GM23248 (cell line): ENCODE results near the gene UGT8. TPM values are rescaled to one million over a fixed set of nuclear protein-coding genes. Genes with fewer than 3 reads are reported as not detected.
"Not testable (repeated sequence)": the region's sequence is repeated elsewhere in the genome, so short reads cannot be mapped to it uniquely, and the experiment has no call there.

Experiments
- DNase-seq: peaks from one replicate; pipeline ENCODE4 v3.0.0-alpha.2; 2015
- H2AFZ ChIP-seq: fragments of 200-600 bp; sonication (generic); 2 replicates; pipeline ENCODE4 v1.6.1; 2016; ENCODE audit warnings: antibody characterized with exemption
- H3F3A ChIP-seq: fragments of 200-600 bp; sonication (generic); 2 replicates; pipeline ENCODE4 v1.6.1; 2016; ENCODE audit warnings: mild to moderate bottlenecking, antibody characterized with exemption, mixed run types; ENCODE audit not compliant: insufficient read depth
- H3K27ac ChIP-seq: fragments of 200-600 bp; sonication (generic); 2 replicates; pipeline ENCODE4 v1.5.1; 2016; ENCODE audit warnings: mild to moderate bottlenecking
- H3K27me3 ChIP-seq: fragments of 200-600 bp; sonication (generic); replicated peaks from 2 replicates; pipeline ENCODE4 v1.6.1; 2016; ENCODE audit warnings: mild to moderate bottlenecking; ENCODE audit not compliant: insufficient read depth
- H3K36me3 ChIP-seq: fragments of 200-600 bp; sonication (generic); 2 replicates; pipeline ENCODE4 v1.6.1; 2016; ENCODE audit warnings: low read depth, mild to moderate bottlenecking
- H3K4me1 ChIP-seq: fragments of 200-600 bp; sonication (generic); 2 replicates; pipeline ENCODE4 v1.6.1; 2016; ENCODE audit warnings: mild to moderate bottlenecking; ENCODE audit not compliant: insufficient read depth
- H3K4me2 ChIP-seq: fragments of 200-600 bp; sonication (generic); one replicate; pipeline ENCODE4 v1.6.1; 2016; ENCODE audit warnings: mild to moderate bottlenecking; ENCODE audit not compliant: unreplicated experiment
- H3K4me3 ChIP-seq: fragments of 200-600 bp; sonication (generic); 2 replicates; pipeline ENCODE4 v1.5.1; 2016; ENCODE audit warnings: mild to moderate bottlenecking
- H3K79me2 ChIP-seq: fragments of 200-600 bp; sonication (generic); 2 replicates; pipeline ENCODE4 v1.6.1; 2016; ENCODE audit warnings: mild to moderate bottlenecking; ENCODE audit not compliant: insufficient read depth
- H3K9ac ChIP-seq: fragments of 200-600 bp; sonication (generic); 2 replicates; pipeline ENCODE4 v1.6.1; 2016; ENCODE audit warnings: mild to moderate bottlenecking
- H3K9me2 ChIP-seq: fragments of 200-600 bp; sonication (generic); 2 replicates; pipeline ENCODE4 v1.6.1; 2016; ENCODE audit warnings: mixed run types, mild to moderate bottlenecking, moderate library complexity; ENCODE audit not compliant: insufficient read depth
- H3K9me3 ChIP-seq: fragments of 200-600 bp; sonication (generic); one replicate; pipeline ENCODE4 v1.6.1; 2017; ENCODE audit warnings: low read depth
- H4K20me1 ChIP-seq: fragments of 200-600 bp; sonication (generic); 2 replicates; pipeline ENCODE4 v1.6.0; 2016; ENCODE audit not compliant: insufficient read depth
- EZH2 ChIP-seq: fragments of 200-600 bp; sonication (generic); IDR thresholded peaks from 2 replicates; pipeline ENCODE4 v1.6.1; 2018; ENCODE audit warnings: antibody characterized with exemption, mild to moderate bottlenecking; ENCODE audit not compliant: insufficient read depth, poor library complexity, severe bottlenecking
- EZH2phosphoT487 ChIP-seq: fragments of 200-600 bp; sonication (generic); IDR thresholded peaks from 2 replicates; pipeline ENCODE4 v1.6.1; 2018; ENCODE audit warnings: antibody characterized with exemption, moderate library complexity, mild to moderate bottlenecking, low read depth; ENCODE audit not compliant: insufficient read depth
- WGBS, 2 experiments: methylation state at CpG; one replicate each; pipeline ENCODE4 v1.1.6; 2015 to 2017; ENCODE audit warnings: low lambda C conversion rate in 2 of 2, low coverage in 1 of 2; ENCODE audit errors: missing lambda C conversion rate in 2 of 2; 5-methylcytosine and 5-hydroxymethylcytosine counted together
- in situ Hi-C: fragments of 300-500 bp; cut with MboI; formaldehyde crosslinking; loops from 2 replicates; pipeline ENCODE4 v1.15.0; 2020
- polyA plus RNA-seq: library from polyadenylated mRNA; unstranded; fragments of >200 nt; fragmentation: Nextera tagmentation; extraction: Ambion mirVana; gene quantifications from 2 replicates; pipeline ENCODE4 v1.2.1, GENCODE V29; 2016
- total RNA-seq: library from RNA; depleted of rRNA; stranded (reverse); fragments of >200 nt; shearing (Covaris generic); gene quantifications from 2 replicates; pipeline ENCODE4 v1.2.3, GENCODE V29; 2014

UGT8 gene
- total and polyA plus RNA-seq, 2 experiments from 2014 or later = not detected

DNA sequence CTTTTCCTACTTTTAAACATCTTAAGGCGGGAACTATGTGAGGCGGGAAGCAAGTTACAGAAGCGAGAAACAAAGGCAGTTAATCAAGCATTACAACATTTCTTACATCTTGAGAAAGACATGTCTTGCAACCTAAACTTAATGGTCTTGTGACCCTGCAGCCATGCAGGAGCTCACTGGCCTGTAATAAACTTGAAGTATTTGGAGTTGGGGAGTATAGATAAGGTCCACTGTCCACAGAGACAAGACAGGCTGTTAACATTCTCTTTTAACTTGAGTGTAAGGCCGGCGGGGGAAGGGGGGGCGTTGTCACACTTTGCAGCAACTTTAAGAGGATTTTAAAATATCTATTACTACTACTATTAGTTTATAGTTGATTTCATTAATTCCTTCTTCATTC lies 10.3 kb upstream of the UGT8 start:
- H3K4me2 ChIP-seq = no peak overlapping the region
- no peaks in the 10 kb centered on the region for H4K20me1 ChIP-seq
- no peaks in the 10 kb centered on the region for H3K79me2 ChIP-seq
- no peaks in the 10 kb centered on the region for H3K27me3 ChIP-seq
- in situ Hi-C loops = no loop called here
- no peaks in the 10 kb centered on the region for H3K4me1 ChIP-seq
- no peak overlapping the region for H3K27ac ChIP-seq
- H3K36me3 ChIP-seq = no peaks in the 10 kb centered on the region
- WGBS, 2 experiments = 64 to 69% methylated on average over 6 of the region's 6 CpGs
- H3K9me3 ChIP-seq = no peaks in the 10 kb centered on the region
- H3K4me3 ChIP-seq = no peak overlapping the region
- H3K9me2 ChIP-seq = no peaks in the 10 kb centered on the region
- no peak overlapping the region for H2AFZ ChIP-seq
- TF ChIP-seq EZH2phosphoT487 = no peak
- TF ChIP-seq EZH2 = no peak
- no peaks in the 10 kb centered on the region for H3F3A ChIP-seq
- DNase-seq = no peak
- no peak overlapping the region for H3K9ac ChIP-seq

DNA sequence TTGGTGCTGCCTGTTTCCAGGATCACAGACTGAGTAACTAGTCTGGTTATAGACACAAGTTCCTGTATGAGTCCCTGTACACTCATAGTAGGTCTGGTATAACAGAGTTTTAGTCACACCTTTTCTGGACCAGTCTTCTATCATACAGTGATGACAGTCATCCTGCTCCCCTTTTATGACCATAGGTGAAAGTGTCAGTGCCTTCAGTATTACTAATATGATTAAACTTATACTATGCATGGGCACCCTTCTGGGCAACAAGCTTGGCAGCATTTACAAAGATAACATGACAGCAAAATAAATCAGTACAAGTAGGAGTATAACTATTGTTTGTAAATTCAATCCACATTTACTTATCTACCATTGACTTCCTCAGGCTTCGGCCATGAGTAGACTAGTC lies 8.2 kb upstream of the UGT8 start:
- H3K4me1 ChIP-seq, H3K4me3 ChIP-seq, H4K20me1 ChIP-seq, H3K9me2 ChIP-seq, H3K9me3 ChIP-seq, H3F3A ChIP-seq, in situ Hi-C loops, DNase-seq, H3K9ac ChIP-seq, H3K79me2 ChIP-seq, H3K4me2 ChIP-seq, H3K27me3 ChIP-seq, H3K27ac ChIP-seq, H3K36me3 ChIP-seq, H2AFZ ChIP-seq: not testable (repeated sequence)
- 15 to 27% methylated on average over 1 of the region's 1 CpG for whole genome bisulfite sequencing, 2 experiments

DNA sequence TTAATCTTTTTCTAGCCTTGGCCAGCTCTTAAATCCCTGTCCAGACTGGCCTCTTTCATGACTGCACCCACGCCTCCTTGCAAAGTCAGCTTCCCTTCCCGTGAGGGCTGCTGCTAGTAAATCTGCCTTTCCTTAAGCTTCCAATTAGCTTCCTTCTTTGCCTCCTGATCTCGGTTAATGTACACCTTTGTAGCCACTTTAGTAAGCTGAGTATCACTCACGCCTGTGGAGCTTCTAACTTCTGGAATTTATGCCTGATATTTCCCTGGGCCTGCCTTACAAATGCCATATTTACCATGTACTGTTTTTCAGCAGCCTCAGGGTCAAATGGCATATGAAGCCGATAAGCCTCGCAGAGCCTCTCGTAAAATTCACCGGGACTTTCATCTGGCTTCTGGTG lies 5.1 kb upstream of the UGT8 start:
- Histone ChIP-seq H3K9me3 (no peaks in the 10 kb centered on the region), H3K9me2 (no peaks in the 10 kb centered on the region), H3F3A (no peaks in the 10 kb centered on the region), H3K79me2 (no peaks in the 10 kb centered on the region), H3K4me3 (no peak overlapping the region), H3K9ac (no peak overlapping the region), H2AFZ (no peak overlapping the region), H3K4me1 (no peaks in the 10 kb centered on the region), H3K4me2 (no peak overlapping the region), H4K20me1 (no peaks in the 10 kb centered on the region), H3K27ac (no peak overlapping the region), H3K27me3 (peaks cover 21% of the 10 kb centered on the region), H3K36me3 (no peaks in the 10 kb centered on the region)
- DNase-seq = no peak
- in situ Hi-C loops = no loop called here
- 52 to 62% methylated on average over 8 of the region's 8 CpGs for whole genome bisulfite sequencing, 2 experiments
- TF ChIP-seq EZH2phosphoT487 = no peak
- no peak for TF ChIP-seq EZH2

- WGBS, 2 experiments = 64 to 66% methylated on average over 10 to 11 of the region's 11 CpGs
- no peak overlapping the region for H3K4me3 ChIP-seq
- peaks cover 33% of the 10 kb centered on the region for H3K27me3 ChIP-seq
- H3K36me3 ChIP-seq = no peaks in the 10 kb centered on the region
- no peak overlapping the region for H2AFZ ChIP-seq
- in situ Hi-C loops = no loop called here
- no peak for DNase-seq
- TF ChIP-seq EZH2phosphoT487 (no peak), EZH2 (no peak)
- H3K4me1 ChIP-seq = no peaks in the 10 kb centered on the region
- H4K20me1 ChIP-seq = no peaks in the 10 kb centered on the region
- H3F3A ChIP-seq = no peaks in the 10 kb centered on the region
- H3K9me3 ChIP-seq = no peaks in the 10 kb centered on the region
- no peaks in the 10 kb centered on the region for H3K9me2 ChIP-seq
- H3K4me2 ChIP-seq = no peak overlapping the region
- no peak overlapping the region for H3K9ac ChIP-seq
- H3K79me2 ChIP-seq = no peaks in the 10 kb centered on the region
- no peak overlapping the region for H3K27ac ChIP-seq
Measured at GRCh38 chr4:114595207-114595606, 3.4 kb upstream of the UGT8 start.

DNA sequence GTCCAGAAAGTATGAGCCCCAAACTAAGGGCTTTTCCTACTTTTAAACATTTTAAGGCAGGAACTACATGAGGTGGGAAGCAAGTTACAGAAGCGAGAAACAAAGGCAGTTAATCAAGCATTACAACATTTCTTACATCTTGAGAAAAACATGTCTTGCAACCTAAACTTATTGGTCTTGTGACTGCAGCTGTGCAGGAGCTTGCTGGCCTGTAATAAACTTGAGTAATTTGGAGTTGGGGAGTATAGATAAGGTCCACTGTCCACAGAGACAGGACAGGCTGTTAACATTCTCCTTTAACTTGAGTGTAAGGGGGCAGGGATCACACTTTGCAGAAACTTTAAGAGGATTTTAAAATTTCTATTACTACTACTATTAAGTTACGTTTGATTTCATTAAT lies 2.7 kb upstream of the UGT8 start:
- no peaks in the 10 kb centered on the region for H3K9me3 ChIP-seq
- no peak overlapping the region for H3K4me3 ChIP-seq
- no peak for TF ChIP-seq EZH2phosphoT487
- no peak for TF ChIP-seq EZH2
- no peaks in the 10 kb centered on the region for H3K9me2 ChIP-seq
- H3K36me3 ChIP-seq = no peaks in the 10 kb centered on the region
- H3K27ac ChIP-seq = no peak overlapping the region
- no peak overlapping the region for H3K4me2 ChIP-seq
- in situ Hi-C loops = no loop called here
- no peaks in the 10 kb centered on the region for H3F3A ChIP-seq
- no peaks in the 10 kb centered on the region for H3K4me1 ChIP-seq
- no peak for DNase-seq
- no peak overlapping the region for H2AFZ ChIP-seq
- H3K27me3 ChIP-seq = peaks cover 40% of the 10 kb centered on the region
- no peak overlapping the region for H3K9ac ChIP-seq
- no peaks in the 10 kb centered on the region for H3K79me2 ChIP-seq
- H4K20me1 ChIP-seq = no peaks in the 10 kb centered on the region
- 54 to 56% methylated on average over 2 of the region's 2 CpGs for WGBS, 2 experiments
